Mesothelial cell of epicardium (in vitro differentiated cells): ENCODE measurements around the gene MPHOSPH8. TPM values are rescaled to one million over a fixed set of nuclear protein-coding genes. Genes with fewer than 3 reads are reported as not detected.

Experiments
- DNase-seq, 2 experiments: peaks; one replicate each; pipeline ENCODE4 v3.0.0; 2021; ENCODE audit warnings: low spot score in 2 of 2; ENCODE audit not compliant: unreplicated experiment in 2 of 2
- H3K27ac Mint-ChIP-seq: 2 replicates; pipeline ENCODE4 v1.8.0; 2021; ENCODE audit warnings: mixed read lengths
- H3K27me3 Mint-ChIP-seq: 2 replicates; pipeline ENCODE4 v1.8.0; 2021; ENCODE audit warnings: low read depth, mixed read lengths
- H3K36me3 Mint-ChIP-seq: 2 replicates; pipeline ENCODE4 v1.8.0; 2021; ENCODE audit warnings: mixed read lengths
- H3K4me1 Mint-ChIP-seq: 2 replicates; pipeline ENCODE4 v1.8.0; 2021; ENCODE audit warnings: mixed read lengths
- H3K4me3 Mint-ChIP-seq: 2 replicates; pipeline ENCODE4 v1.8.0; 2021; ENCODE audit warnings: mild to moderate bottlenecking, moderate library complexity, mixed read lengths
- H3K9me3 Mint-ChIP-seq: 2 replicates; pipeline ENCODE4 v1.8.0; 2021; ENCODE audit warnings: mixed read lengths
- CTCF ChIP-seq: fragments of 200-600 bp; sonication (generic); IDR thresholded peaks from one replicate; pipeline ENCODE4 v1.5.0; 2021; ENCODE audit warnings: antibody characterized with exemption; ENCODE audit not compliant: unreplicated experiment
- total RNA-seq: library from RNA; stranded (reverse); gene quantifications from 3 replicates; pipeline ENCODE4 v1.2.1, GENCODE V29; 2021

Gene MPHOSPH8
- total RNA-seq, 1 donor from 2014 or later: 32.6 TPM

GRCh38 chr13:19657872-19658591, 24.6 kb downstream of the MPHOSPH8 start:
- Mint-ChIP-seq H3K4me3 (no peak overlapping the region), H3K4me1 (peaks cover 13% of the 10 kb centered on the region), H3K27me3 (no peaks in the 10 kb centered on the region), H3K36me3 (peaks cover 32% of the 10 kb centered on the region), H3K9me3 (no peaks in the 10 kb centered on the region), H3K27ac (peak overlapping the region; percentile 90)
- DNase-seq: no peak
- TF ChIP-seq CTCF: no peak

GRCh38 chr13:19658831-19659230, 25.4 kb downstream of the MPHOSPH8 start:
- no peak for DNase-seq
- peaks cover 13% of the 10 kb centered on the region for H3K4me1 Mint-ChIP-seq
- H3K27me3 Mint-ChIP-seq: no peaks in the 10 kb centered on the region
- H3K27ac Mint-ChIP-seq: peak overlapping the region; percentile 90
- no peaks in the 10 kb centered on the region for H3K9me3 Mint-ChIP-seq
- H3K36me3 Mint-ChIP-seq: peaks cover 32% of the 10 kb centered on the region
- no peak overlapping the region for H3K4me3 Mint-ChIP-seq
- no peak for TF ChIP-seq CTCF

- Mint-ChIP-seq H3K36me3 (peaks cover 38% of the 10 kb centered on the region), H3K4me3 (no peak overlapping the region), H3K9me3 (no peaks in the 10 kb centered on the region), H3K4me1 (peaks cover 13% of the 10 kb centered on the region), H3K27ac (no peak overlapping the region), H3K27me3 (no peaks in the 10 kb centered on the region)
- no peak for TF ChIP-seq CTCF
- DNase-seq: no peak
Measured at GRCh38 chr13:19661126-19661525, 27.7 kb downstream of the MPHOSPH8 start.

- Mint-ChIP-seq H3K4me1 (peaks cover 13% of the 10 kb centered on the region), H3K27ac (no peak overlapping the region), H3K4me3 (no peak overlapping the region), H3K9me3 (no peaks in the 10 kb centered on the region), H3K36me3 (peaks cover 42% of the 10 kb centered on the region), H3K27me3 (no peaks in the 10 kb centered on the region)
- DNase-seq: no peak
- no peak for TF ChIP-seq CTCF
Measured at GRCh38 chr13:19661561-19661960, 28.1 kb downstream of the MPHOSPH8 start.

GRCh38 chr13:19663416-19663979, 30.0 kb downstream of the MPHOSPH8 start:
- Mint-ChIP-seq H3K9me3 (no peaks in the 10 kb centered on the region), H3K4me3 (no peak overlapping the region), H3K36me3 (peaks cover 52% of the 10 kb centered on the region), H3K27me3 (no peaks in the 10 kb centered on the region), H3K4me1 (peaks cover 4% of the 10 kb centered on the region), H3K27ac (no peak overlapping the region)
- DNase-seq: no peak
- no peak for TF ChIP-seq CTCF
